Epithelial cell of umbilical artery (primary cell): Measurements from ENCODE around the gene EYA4. TPM values are rescaled to one million over a fixed set of nuclear protein-coding genes. Genes with fewer than 3 reads are reported as not detected.

Experiments used
- total RNA-seq: library from RNA; depleted of rRNA; stranded (reverse); fragments of >200 nt; gene quantifications from 2 replicates; pipeline ENCODE4 v1.2.3, GENCODE V29; 2014

The EYA4 gene
- 0.32 and 0.61 TPM in 2 replicates for total RNA-seq

DNA sequence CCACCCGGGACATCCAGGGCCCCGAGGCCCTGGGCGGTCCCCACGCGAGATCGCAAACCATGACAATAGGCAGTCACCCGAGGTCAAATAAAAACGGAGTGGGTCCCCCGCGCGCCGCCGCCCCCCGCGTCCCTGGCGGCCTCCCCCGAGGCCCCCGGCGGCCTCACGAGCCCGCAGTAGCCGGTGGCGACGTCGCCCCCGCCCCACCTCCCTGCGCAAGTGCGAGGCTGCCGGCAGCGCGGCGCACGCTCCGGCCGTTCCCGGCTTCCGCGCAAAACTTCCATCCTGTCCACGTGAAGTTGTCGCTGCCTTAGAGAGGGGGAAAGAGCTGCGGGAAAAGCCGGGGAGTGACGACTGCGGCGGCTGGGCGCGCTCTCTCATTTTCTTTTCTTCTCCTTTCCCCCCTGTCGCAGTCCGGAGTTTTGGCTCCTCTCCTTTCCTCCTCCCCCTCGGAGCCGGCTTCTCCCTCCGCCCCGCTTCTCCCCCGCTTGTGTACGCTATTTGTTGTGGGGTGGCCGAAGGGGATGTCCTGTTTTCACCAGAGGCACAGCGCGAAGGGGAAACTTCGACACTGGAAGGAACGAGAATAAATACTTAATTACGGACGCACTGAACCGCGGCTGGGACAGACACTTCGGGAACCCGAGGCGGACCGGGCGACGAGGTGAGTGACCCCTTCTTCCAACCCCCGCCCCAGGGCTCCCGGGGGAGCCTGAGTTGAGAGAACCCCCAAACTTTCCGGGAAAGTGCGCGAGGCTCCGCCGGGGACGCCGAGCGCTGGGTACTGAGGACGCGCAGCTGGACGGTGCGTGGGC, at the start of gene EYA4:
EYA4 (plus strand) TSS at position 272 of the 815 bp plus-strand sequence. CDS start 33,424 bp downstream, outside the sequence.

